ENCODE results near the gene HOXA5.

HOXA5 gene

GRCh38 chr7:27192546-27193334, 49.3 kb upstream of the HOXA5 start (continued):
- TF ChIP-seq EGR2 (tag by site-specific recombination; IDR thresholded peaks at IDR 0.05; ENCODE audit: low read depth) (no peak), ZNF19 (tag by site-specific recombination; IDR thresholded peaks at IDR 0.05; ENCODE audit: low read depth) (no peak), KLF17 (tag by site-specific recombination; IDR thresholded peaks at IDR 0.05) (no peak), ZNF132 (tag by site-specific recombination; IDR thresholded peaks at IDR 0.05; ENCODE audit: borderline replicate concordance) (no peak), ZNF174 (tag by site-specific recombination; IDR thresholded peaks at IDR 0.05) (no peak), ZXDB (tag by site-specific recombination; IDR thresholded peaks at IDR 0.05) (no peak), KLF16 (tag by site-specific recombination; IDR thresholded peaks at IDR 0.05) (0 out of 2 replicates have a peak, but pooled peaks have one; percentile 50), ZNF707 (tag by site-specific recombination; IDR thresholded peaks at IDR 0.05) (no peak), ZNF777 (tag by site-specific recombination; IDR thresholded peaks at IDR 0.05; ENCODE audit: borderline replicate concordance) (no peak), ZNF248 (tag by site-specific recombination; IDR thresholded peaks at IDR 0.05) (no peak), ZNF677 (tag by site-specific recombination; IDR thresholded peaks at IDR 0.05) (no peak), ZBTB8A (tag by site-specific recombination; IDR thresholded peaks at IDR 0.05) (peak; percentile 32; the same call in 1 of the 2 replicates), ZNF473 (tag by site-specific recombination; IDR thresholded peaks at IDR 0.05) (no peak), ZNF341 (tag by site-specific recombination; IDR thresholded peaks at IDR 0.05; ENCODE audit: low read depth) (peak; percentile 49), ZNF302 (tag by site-specific recombination; IDR thresholded peaks at IDR 0.05; ENCODE audit: low read depth) (no peak), ZNF518A (tag by site-specific recombination; conservative IDR thresholded peaks at IDR 0.05; ENCODE audit: low read depth) (no peak)
- TF ChIP-seq, protein P1, sequence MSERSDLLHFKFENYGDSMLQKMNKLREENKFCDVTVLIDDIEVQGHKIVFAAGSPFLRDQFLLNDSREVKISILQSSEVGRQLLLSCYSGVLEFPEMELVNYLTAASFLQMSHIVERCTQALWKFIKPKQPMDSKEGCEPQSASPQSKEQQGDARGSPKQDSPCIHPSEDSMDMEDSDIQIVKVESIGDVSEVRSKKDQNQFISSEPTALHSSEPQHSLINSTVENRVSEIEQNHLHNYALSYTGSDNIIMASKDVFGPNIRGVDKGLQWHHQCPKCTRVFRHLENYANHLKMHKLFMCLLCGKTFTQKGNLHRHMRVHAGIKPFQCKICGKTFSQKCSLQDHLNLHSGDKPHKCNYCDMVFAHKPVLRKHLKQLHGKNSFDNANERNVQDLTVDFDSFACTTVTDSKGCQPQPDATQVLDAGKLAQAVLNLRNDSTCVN (tag by site-specific recombination; optimal IDR thresholded peaks at IDR 0.05), result peak; percentile 62

GRCh38 chr7:27191833-27192545, 48.5 kb upstream of the HOXA5 start:
- Histone ChIP-seq H3K4me1 (ENCODE audit: control insufficient read depth, insufficient read depth, low read length) (peaks cover 27% of the 10 kb centered on the region), H3K27ac (ENCODE audit: extremely low read depth, low read depth, low read length) (no peak overlapping the region), H3K9me3 (ENCODE audit: control insufficient read depth, insufficient read depth, low read depth, low read length) (no peaks in the 10 kb centered on the region), H3K36me3 (ENCODE audit: control insufficient read depth in 2 of 2, insufficient read depth in 1 of 2, low read length in 2 of 2) (peaks cover 11 to 23% of the 10 kb centered on the region in 2 experiments; a peak in 2 of 3 replicates), H3K4me3 (ENCODE audit: low read depth, low read length) (no peak overlapping the region)
- ChIA-PET CTCF (interaction anchor here (1.1 kb wide), 1 partner anchor 1299 kb away, joined by 4 read pairs; no protein-coding TSS in a partner anchor), POLR2A (no interaction called here)
- TF ChIP-seq ZFHX2 (tag by site-specific recombination; conservative IDR thresholded peaks at IDR 0.05) (0 out of 2 replicates have a peak, but pooled peaks have one; percentile 22), YY1 (tag by site-specific recombination; IDR thresholded peaks at IDR 0.05) (0 out of 2 replicates have a peak, but pooled peaks have one; percentile 32), ZBTB8A (tag by site-specific recombination; IDR thresholded peaks at IDR 0.05) (0 out of 2 replicates have a peak, but pooled peaks have one; percentile 12), ZNF24 (tag by site-specific recombination; IDR thresholded peaks at IDR 0.05) (no peak)
- TF ChIP-seq, protein P2, sequence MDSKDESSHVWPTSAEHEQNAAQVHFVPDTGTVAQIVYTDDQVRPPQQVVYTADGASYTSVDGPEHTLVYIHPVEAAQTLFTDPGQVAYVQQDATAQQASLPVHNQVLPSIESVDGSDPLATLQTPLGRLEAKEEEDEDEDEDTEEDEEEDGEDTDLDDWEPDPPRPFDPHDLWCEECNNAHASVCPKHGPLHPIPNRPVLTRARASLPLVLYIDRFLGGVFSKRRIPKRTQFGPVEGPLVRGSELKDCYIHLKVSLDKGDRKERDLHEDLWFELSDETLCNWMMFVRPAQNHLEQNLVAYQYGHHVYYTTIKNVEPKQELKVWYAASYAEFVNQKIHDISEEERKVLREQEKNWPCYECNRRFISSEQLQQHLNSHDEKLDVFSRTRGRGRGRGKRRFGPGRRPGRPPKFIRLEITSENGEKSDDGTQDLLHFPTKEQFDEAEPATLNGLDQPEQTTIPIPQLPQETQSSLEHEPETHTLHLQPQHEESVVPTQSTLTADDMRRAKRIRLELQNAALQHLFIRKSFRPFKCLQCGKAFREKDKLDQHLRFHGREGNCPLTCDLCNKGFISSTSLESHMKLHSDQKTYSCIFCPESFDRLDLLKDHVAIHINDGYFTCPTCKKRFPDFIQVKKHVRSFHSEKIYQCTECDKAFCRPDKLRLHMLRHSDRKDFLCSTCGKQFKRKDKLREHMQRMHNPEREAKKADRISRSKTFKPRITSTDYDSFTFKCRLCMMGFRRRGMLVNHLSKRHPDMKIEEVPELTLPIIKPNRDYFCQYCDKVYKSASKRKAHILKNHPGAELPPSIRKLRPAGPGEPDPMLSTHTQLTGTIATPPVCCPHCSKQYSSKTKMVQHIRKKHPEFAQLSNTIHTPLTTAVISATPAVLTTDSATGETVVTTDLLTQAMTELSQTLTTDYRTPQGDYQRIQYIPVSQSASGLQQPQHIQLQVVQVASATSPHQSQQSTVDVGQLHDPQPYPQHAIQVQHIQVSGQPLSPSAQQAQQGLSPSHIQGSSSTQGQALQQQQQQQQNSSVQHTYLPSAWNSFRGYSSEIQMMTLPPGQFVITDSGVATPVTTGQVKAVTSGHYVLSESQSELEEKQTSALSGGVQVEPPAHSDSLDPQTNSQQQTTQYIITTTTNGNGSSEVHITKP (tag by site-specific recombination; IDR thresholded peaks at IDR 0.05), result peak; percentile 67
